Ishikawa (cell line): ENCODE results near the gene NPAS3.

ENCODE experiments used
- CEBPB ChIP-seq: IDR thresholded peaks from 2 replicates; pipeline ENCODE4 v1.6.1; 2012
- CREB1 ChIP-seq: IDR thresholded peaks from 2 replicates; pipeline ENCODE4 v1.6.1; 2012; ENCODE audit warnings: low read depth
- EGR1 ChIP-seq: IDR thresholded peaks from 2 replicates; pipeline ENCODE4 v1.6.1; 2012
- EP300 ChIP-seq: IDR thresholded peaks from 2 replicates; pipeline ENCODE4 v1.6.1; 2012; ENCODE audit warnings: borderline replicate concordance
- FOXM1 ChIP-seq: IDR thresholded peaks from 2 replicates; pipeline ENCODE4 v1.6.1; 2012; ENCODE audit warnings: low read depth, borderline replicate concordance
- NFIC ChIP-seq: IDR thresholded peaks from 2 replicates; pipeline ENCODE4 v1.6.1; 2012
- RAD21 ChIP-seq: IDR thresholded peaks from 2 replicates; pipeline ENCODE4 v1.6.1; 2012; ENCODE audit warnings: low read depth
- TAF1 ChIP-seq: IDR thresholded peaks from 2 replicates; pipeline ENCODE4 v1.6.1; 2012; ENCODE audit warnings: low read depth, mild to moderate bottlenecking
- TCF12 ChIP-seq: IDR thresholded peaks from 2 replicates; pipeline ENCODE4 v1.6.1; 2012; ENCODE audit warnings: low read depth
- TEAD4 ChIP-seq: IDR thresholded peaks from 2 replicates; pipeline ENCODE4 v1.6.1; 2012
- YY1 ChIP-seq: IDR thresholded peaks from 2 replicates; pipeline ENCODE4 v1.6.1; 2012; ENCODE audit warnings: low read depth
- ZBTB7A ChIP-seq: IDR thresholded peaks from 2 replicates; pipeline ENCODE4 v1.6.1; 2012; ENCODE audit warnings: low read depth
- TF ChIP-seq, protein P1 (sequence below): IDR thresholded peaks from 2 replicates; pipeline ENCODE4 v1.6.1; 2012; ENCODE audit warnings: low read depth, mild to moderate bottlenecking
- TF ChIP-seq, protein P2 (sequence below): IDR thresholded peaks from 2 replicates; pipeline ENCODE4 v1.6.1; 2012
- TF ChIP-seq, protein P3 (sequence below): IDR thresholded peaks from 2 replicates; pipeline ENCODE4 v1.6.1; 2012

The NPAS3 gene

DNA sequence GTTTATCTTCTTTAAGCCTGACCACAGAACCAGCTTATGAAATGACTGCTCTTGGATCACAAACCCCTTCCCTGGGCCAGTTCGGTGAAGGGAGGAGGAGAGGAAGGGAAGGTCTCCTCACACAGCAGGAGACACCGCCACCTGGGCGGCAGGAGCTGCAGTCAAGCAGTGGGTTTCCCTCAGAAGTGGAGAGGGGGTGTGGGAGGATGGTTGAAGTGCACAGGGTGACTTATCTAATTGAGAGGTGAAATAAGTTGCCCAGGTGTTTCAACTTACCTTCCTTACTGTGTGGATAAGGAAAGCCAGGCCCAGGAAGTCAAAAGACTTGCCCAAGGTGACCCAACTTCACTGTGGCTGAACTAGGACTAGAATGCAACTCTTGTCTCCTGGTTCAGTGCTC, 905.4 kb downstream of the NPAS3 start:
- TF ChIP-seq EP300 (no peak), FOXM1 (no peak), CEBPB (no peak), RAD21 (no peak), TEAD4 (no peak), TAF1 (no peak), TCF12 (no peak), EGR1 (no peak), CREB1 (no peak), NFIC (no peak)
- TF ChIP-seq, protein P1, sequence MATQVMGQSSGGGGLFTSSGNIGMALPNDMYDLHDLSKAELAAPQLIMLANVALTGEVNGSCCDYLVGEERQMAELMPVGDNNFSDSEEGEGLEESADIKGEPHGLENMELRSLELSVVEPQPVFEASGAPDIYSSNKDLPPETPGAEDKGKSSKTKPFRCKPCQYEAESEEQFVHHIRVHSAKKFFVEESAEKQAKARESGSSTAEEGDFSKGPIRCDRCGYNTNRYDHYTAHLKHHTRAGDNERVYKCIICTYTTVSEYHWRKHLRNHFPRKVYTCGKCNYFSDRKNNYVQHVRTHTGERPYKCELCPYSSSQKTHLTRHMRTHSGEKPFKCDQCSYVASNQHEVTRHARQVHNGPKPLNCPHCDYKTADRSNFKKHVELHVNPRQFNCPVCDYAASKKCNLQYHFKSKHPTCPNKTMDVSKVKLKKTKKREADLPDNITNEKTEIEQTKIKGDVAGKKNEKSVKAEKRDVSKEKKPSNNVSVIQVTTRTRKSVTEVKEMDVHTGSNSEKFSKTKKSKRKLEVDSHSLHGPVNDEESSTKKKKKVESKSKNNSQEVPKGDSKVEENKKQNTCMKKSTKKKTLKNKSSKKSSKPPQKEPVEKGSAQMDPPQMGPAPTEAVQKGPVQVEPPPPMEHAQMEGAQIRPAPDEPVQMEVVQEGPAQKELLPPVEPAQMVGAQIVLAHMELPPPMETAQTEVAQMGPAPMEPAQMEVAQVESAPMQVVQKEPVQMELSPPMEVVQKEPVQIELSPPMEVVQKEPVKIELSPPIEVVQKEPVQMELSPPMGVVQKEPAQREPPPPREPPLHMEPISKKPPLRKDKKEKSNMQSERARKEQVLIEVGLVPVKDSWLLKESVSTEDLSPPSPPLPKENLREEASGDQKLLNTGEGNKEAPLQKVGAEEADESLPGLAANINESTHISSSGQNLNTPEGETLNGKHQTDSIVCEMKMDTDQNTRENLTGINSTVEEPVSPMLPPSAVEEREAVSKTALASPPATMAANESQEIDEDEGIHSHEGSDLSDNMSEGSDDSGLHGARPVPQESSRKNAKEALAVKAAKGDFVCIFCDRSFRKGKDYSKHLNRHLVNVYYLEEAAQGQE = no peak
- TF ChIP-seq, protein P2, sequence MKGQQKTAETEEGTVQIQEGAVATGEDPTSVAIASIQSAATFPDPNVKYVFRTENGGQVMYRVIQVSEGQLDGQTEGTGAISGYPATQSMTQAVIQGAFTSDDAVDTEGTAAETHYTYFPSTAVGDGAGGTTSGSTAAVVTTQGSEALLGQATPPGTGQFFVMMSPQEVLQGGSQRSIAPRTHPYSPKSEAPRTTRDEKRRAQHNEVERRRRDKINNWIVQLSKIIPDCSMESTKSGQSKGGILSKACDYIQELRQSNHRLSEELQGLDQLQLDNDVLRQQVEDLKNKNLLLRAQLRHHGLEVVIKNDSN = no peak
- TF ChIP-seq, protein P3, sequence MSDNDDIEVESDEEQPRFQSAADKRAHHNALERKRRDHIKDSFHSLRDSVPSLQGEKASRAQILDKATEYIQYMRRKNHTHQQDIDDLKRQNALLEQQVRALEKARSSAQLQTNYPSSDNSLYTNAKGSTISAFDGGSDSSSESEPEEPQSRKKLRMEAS = no peak

DNA sequence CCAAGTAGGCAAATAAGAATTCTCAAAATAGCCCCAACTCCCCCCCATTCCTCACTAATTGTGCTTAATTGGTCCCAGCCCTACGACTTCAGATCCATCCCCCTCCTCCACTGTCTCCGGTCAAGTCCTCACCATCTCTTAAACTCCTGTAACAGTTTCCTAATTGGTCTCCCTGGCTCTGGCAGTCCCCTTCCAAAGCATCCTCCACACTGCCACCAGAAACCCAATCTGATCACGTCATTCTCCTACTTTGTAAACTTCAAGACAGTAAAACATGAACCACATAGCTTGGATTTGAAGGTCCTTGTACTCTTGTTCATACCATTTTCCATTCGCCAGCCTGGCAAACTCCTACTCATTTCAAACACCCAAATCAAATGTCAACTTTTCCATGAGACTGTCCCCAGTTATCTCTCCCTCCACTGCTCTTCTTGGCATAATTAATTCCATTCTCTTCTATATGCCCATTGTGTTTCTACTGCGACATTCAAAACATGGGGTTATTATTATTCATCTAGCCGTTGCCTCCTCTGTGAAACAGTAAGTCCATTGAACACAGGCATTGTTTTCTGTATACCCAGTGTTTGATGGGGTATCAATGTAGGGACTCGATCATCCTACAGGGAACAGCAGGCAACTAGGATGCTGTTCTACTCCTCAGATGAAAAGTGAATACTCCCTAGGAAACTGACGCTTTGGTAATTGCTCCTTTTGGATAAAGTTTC, 907.6 kb downstream of the NPAS3 start:
- TF ChIP-seq TAF1 (no peak), CEBPB (no peak), EGR1 (no peak), TEAD4 (no peak), ZBTB7A (no peak), CREB1 (no peak), TCF12 (no peak), EP300 (no peak), YY1 (no peak), FOXM1 (no peak), RAD21 (no peak), NFIC (no peak)
- TF ChIP-seq, protein P2 = no peak
- TF ChIP-seq, protein P1 = no peak
- TF ChIP-seq, protein P3 = no peak

DNA sequence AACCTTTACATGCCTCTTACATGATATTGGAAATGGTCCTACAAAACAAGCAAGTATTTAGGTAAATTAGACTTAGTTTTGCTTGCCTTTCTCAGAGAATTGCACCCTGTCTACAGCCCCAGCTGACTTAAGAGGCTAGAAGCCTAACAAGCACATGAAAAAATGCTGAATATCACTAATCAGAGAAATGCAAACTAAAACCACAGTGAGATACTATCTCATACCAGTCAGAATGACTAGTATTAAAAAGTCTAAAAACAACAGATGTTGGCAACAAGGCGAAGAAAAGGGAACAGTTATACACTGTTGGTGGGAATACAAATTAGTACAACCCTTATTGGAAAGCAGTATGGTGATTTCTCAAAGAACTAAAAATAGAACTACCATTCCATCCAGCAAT, 908.4 kb downstream of the NPAS3 start:
- no peak for TF ChIP-seq CEBPB
- TF ChIP-seq YY1 = no peak
- TF ChIP-seq TEAD4 = no peak
- no peak for TF ChIP-seq ZBTB7A
- TF ChIP-seq FOXM1 = no peak
- no peak for TF ChIP-seq NFIC
- no peak for TF ChIP-seq EP300
- TF ChIP-seq TAF1 = no peak
- TF ChIP-seq, protein P3 = no peak
- TF ChIP-seq, protein P2 = no peak
- TF ChIP-seq, protein P1 = no peak

DNA sequence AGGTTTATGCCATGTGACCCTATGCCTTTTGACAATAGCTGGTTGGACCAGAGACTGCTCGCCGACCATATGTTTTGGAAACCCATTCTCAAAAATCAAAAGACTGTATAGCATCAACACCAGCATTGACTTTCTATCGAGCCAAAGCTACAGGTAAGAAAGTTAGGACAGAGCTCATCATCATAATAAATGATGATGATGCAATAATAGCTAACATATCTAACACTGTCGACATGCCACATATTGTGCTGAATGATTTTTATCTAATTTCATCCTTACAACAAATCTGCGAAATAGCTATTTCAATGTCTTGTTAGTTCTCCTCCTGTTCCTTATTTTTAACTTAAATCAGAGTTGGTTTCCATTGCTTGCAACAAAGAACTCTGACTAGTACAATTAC, 909.3 kb downstream of the NPAS3 start:
- no peak for TF ChIP-seq FOXM1
- no peak for TF ChIP-seq CREB1
- TF ChIP-seq EP300 = no peak
- TF ChIP-seq YY1 = no peak
